PC-3 (cell line): Measurements from ENCODE around the gene C1GALT1. TPM values are rescaled to one million over a fixed set of nuclear protein-coding genes. Genes with fewer than 3 reads are reported as not detected.

Experiments used
- ATAC-seq: fragments of 200-7000 bp; cut with Tn5 transposase; 2 replicates; pipeline ENCODE4 v1.9.1; 2020; ENCODE audit warnings: mild to moderate bottlenecking, moderate library complexity
- BruUV-seq: library from RNA; stranded (reverse); fragments of 400-500 nt; replicated peaks from 2 replicates; lab custom pipeline; 2021; lab: Mats Ljungman, UMichigan
- CTCF ChIA-PET: fragments of 300-600 bp; sonication (Branson Sonifier 250); formaldehyde crosslinking; loops from one replicate; lab custom pipeline; 2022; ENCODE audit warnings: antibody characterized with exemption; lab: Charles Lee
- POLR2A ChIA-PET: fragments of 300-600 bp; sonication (Branson Sonifier 250); formaldehyde crosslinking; loops from one replicate; lab custom pipeline; 2022; ENCODE audit warnings: antibody characterized with exemption; ENCODE audit not compliant: unreplicated experiment; lab: Charles Lee
- DNase-seq: peaks from one replicate; pipeline ENCODE4 v3.0.0-alpha.2; 2015
- H2AFZ ChIP-seq: fragments of 300-600 bp; sonication (generic); 2 replicates; pipeline ENCODE4 v1.6.0; 2016; ENCODE audit warnings: antibody characterized with exemption, low read length
- H3F3A ChIP-seq: fragments of 300-600 bp; sonication (generic); one replicate; pipeline ENCODE4 v1.6.0; 2017; ENCODE audit warnings: antibody characterized with exemption, low read length, control low read depth, mild to moderate bottlenecking; ENCODE audit not compliant: unreplicated experiment
- H3K27ac ChIP-seq: fragments of 300-600 bp; sonication (generic); 2 replicates; pipeline ENCODE4 v1.5.1; 2016; ENCODE audit warnings: mild to moderate bottlenecking, low read length
- H3K27me3 ChIP-seq: fragments of 300-600 bp; sonication (generic); 2 replicates; pipeline ENCODE4 v1.6.1; 2016; ENCODE audit warnings: low read length, mixed read lengths
- H3K36me3 ChIP-seq: fragments of 300-600 bp; sonication (generic); 2 replicates; pipeline ENCODE4 v1.6.1; 2016; ENCODE audit warnings: low read depth, mixed run types, low read length, mixed read lengths
- H3K4me1 ChIP-seq: fragments of 300-600 bp; sonication (generic); 2 replicates; pipeline ENCODE4 v1.5.1; 2016; ENCODE audit warnings: low read length; ENCODE audit not compliant: insufficient read depth
- H3K4me2 ChIP-seq: fragments of 300-600 bp; sonication (generic); 2 replicates; pipeline ENCODE4 v1.6.0; 2016; ENCODE audit warnings: low read length
- H3K4me3 ChIP-seq: fragments of 300-600 bp; sonication (generic); 2 replicates; pipeline ENCODE4 v1.5.1; 2016; ENCODE audit warnings: mild to moderate bottlenecking, low read length, mixed read lengths
- H3K79me2 ChIP-seq: fragments of 300-600 bp; sonication (generic); 2 replicates; pipeline ENCODE4 v1.6.1; 2017; ENCODE audit warnings: low read length, mixed read lengths
- H3K9ac ChIP-seq: fragments of 300-600 bp; sonication (generic); 2 replicates; pipeline ENCODE4 v1.6.0; 2016; ENCODE audit warnings: mild to moderate bottlenecking, low read length
- H3K9me2 ChIP-seq: fragments of 300-600 bp; sonication (generic); replicated peaks from 2 replicates; pipeline ENCODE4 v1.6.1; 2016; ENCODE audit warnings: mixed run types, low read length, mixed read lengths
- H3K9me3 ChIP-seq: fragments of 300-600 bp; sonication (generic); 2 replicates; pipeline ENCODE4 v1.6.1; 2016; ENCODE audit warnings: low read length, mixed read lengths
- H4K20me1 ChIP-seq: fragments of 300-600 bp; sonication (generic); 2 replicates; pipeline ENCODE4 v1.6.1; 2016; ENCODE audit warnings: low read length, mixed read lengths
- CTCF ChIP-seq: fragments of 300-600 bp; sonication (generic); conservative IDR thresholded peaks from 2 replicates; pipeline ENCODE4 v1.5.1; 2017; ENCODE audit warnings: antibody characterized with exemption, low read depth, mild to moderate bottlenecking, low read length
- EZH2 ChIP-seq: fragments of 300-600 bp; sonication (generic); IDR thresholded peaks from one replicate; pipeline ENCODE4 v1.6.1; 2017; ENCODE audit warnings: antibody characterized with exemption, mild to moderate bottlenecking, low read length; ENCODE audit not compliant: unreplicated experiment
- EZH2phosphoT487 ChIP-seq: fragments of 300-600 bp; sonication (generic); IDR thresholded peaks from 2 replicates; pipeline ENCODE4 v1.6.1; 2018; ENCODE audit warnings: mild to moderate bottlenecking, antibody characterized with exemption, low read length, borderline replicate concordance
- intact Hi-C: fragments of 100-400 bp; cut with micrococcal nuclease; formaldehyde crosslinking; loops from 2 replicates; pipeline ENCODE4 v1.9.0; 2023
- total RNA-seq: library from RNA; depleted of rRNA; stranded (reverse); fragments of >200 nt; gene quantifications from 2 replicates; pipeline ENCODE4 v1.2.3, GENCODE V29; 2014

Gene C1GALT1
- total RNA-seq, 1 experiment from 2014 or later, result 32.3 TPM

GRCh38 chr7:7148798-7149481 lies 33.4 kb upstream of the C1GALT1 start:
- Histone ChIP-seq H3K4me3 (no peak overlapping the region), H3K4me2 (no peak overlapping the region), H3K9me2 (no peaks in the 10 kb centered on the region), H2AFZ (no peak overlapping the region), H3F3A (no peaks in the 10 kb centered on the region), H3K36me3 (no peaks in the 10 kb centered on the region), H4K20me1 (no peaks in the 10 kb centered on the region), H3K27ac (no peak overlapping the region), H3K9ac (no peak overlapping the region), H3K79me2 (no peaks in the 10 kb centered on the region), H3K9me3 (no peaks in the 10 kb centered on the region), H3K4me1 (no peaks in the 10 kb centered on the region), H3K27me3 (no peaks in the 10 kb centered on the region)
- intact Hi-C loops, result no loop called here
- DNase-seq (no peak), ATAC-seq (no peak)
- BruUV-seq, result no TSS peak
- CTCF ChIA-PET, result no interaction called here
- POLR2A ChIA-PET, result no interaction called here
- TF ChIP-seq CTCF (no peak), EZH2phosphoT487 (no peak), EZH2 (no peak)

- H3K4me3 ChIP-seq, result no peak overlapping the region
- no peaks in the 10 kb centered on the region for H3F3A ChIP-seq
- no peak for TF ChIP-seq EZH2phosphoT487
- no peak for TF ChIP-seq CTCF
- no peak for TF ChIP-seq EZH2
- no TSS peak for BruUV-seq
- H4K20me1 ChIP-seq, result no peaks in the 10 kb centered on the region
- ChIA-PET POLR2A (no interaction called here), CTCF (no interaction called here)
- H3K79me2 ChIP-seq, result no peaks in the 10 kb centered on the region
- no peak overlapping the region for H2AFZ ChIP-seq
- no peaks in the 10 kb centered on the region for H3K9me3 ChIP-seq
- no peaks in the 10 kb centered on the region for H3K36me3 ChIP-seq
- DNase-seq (no peak), ATAC-seq (no peak)
- H3K9me2 ChIP-seq, result no peaks in the 10 kb centered on the region
- H3K4me1 ChIP-seq, result no peaks in the 10 kb centered on the region
- intact Hi-C loops, result no loop called here
- H3K27me3 ChIP-seq, result no peaks in the 10 kb centered on the region
- H3K27ac ChIP-seq, result no peak overlapping the region
- no peak overlapping the region for H3K4me2 ChIP-seq
- no peak overlapping the region for H3K9ac ChIP-seq
Observed at GRCh38 chr7:7151285-7151684, 31.1 kb upstream of the C1GALT1 start.

- Histone ChIP-seq H3K9me3 (no peaks in the 10 kb centered on the region), H3K27ac (no peak overlapping the region), H3K4me3 (no peak overlapping the region), H3K79me2 (no peaks in the 10 kb centered on the region), H3K4me1 (0 out of 2 replicates have a peak, but pooled peaks cover 1% of the 10 kb centered on the region), H3K27me3 (no peaks in the 10 kb centered on the region), H3K36me3 (no peaks in the 10 kb centered on the region), H3F3A (no peaks in the 10 kb centered on the region), H3K4me2 (no peak overlapping the region), H4K20me1 (no peaks in the 10 kb centered on the region), H3K9me2 (no peaks in the 10 kb centered on the region), H2AFZ (no peak overlapping the region), H3K9ac (no peak overlapping the region)
- ChIA-PET CTCF (no interaction called here), POLR2A (no interaction called here)
- DNase-seq (no peak), ATAC-seq (no peak)
- intact Hi-C loops, result no loop called here
- TF ChIP-seq EZH2phosphoT487 (no peak), CTCF (no peak), EZH2 (no peak)
- BruUV-seq, result no TSS peak
Observed at GRCh38 chr7:7151865-7152264, 30.5 kb upstream of the C1GALT1 start.
